Immature natural killer cell (primary cell): Measurements from ENCODE around the gene ACOX3. TPM values are rescaled to one million over a fixed set of nuclear protein-coding genes. Genes with fewer than 3 reads are reported as not detected.

Experiments
- DNase-seq, 3 donors: peaks; one replicate each; pipeline ENCODE4 v3.0.0; 2022; ENCODE audit warnings: mixed read lengths in 1 of 3
- H3K27ac Mint-ChIP-seq, 6 donors: one replicate each; pipeline ENCODE4 v1.8.0; 2020; ENCODE audit warnings: mixed read lengths in 6 of 6, mild to moderate bottlenecking in 5 of 6, inconsistent platforms in 4 of 6, moderate library complexity in 3 of 6
- H3K27me3 Mint-ChIP-seq, 3 donors: one replicate each; pipeline ENCODE4 v1.8.0; 2020 to 2021; ENCODE audit warnings: low read depth in 3 of 3, mild to moderate bottlenecking in 3 of 3, mixed read lengths in 3 of 3, moderate library complexity in 3 of 3, inconsistent platforms in 1 of 3
- H3K36me3 Mint-ChIP-seq, 3 donors: one replicate each; pipeline ENCODE4 v1.8.0; 2020; ENCODE audit warnings: mixed read lengths in 3 of 3, inconsistent platforms in 2 of 3, mild to moderate bottlenecking in 2 of 3
- H3K4me1 Mint-ChIP-seq, 2 donors: one replicate each; pipeline ENCODE4 v1.8.0; 2020; ENCODE audit warnings: inconsistent platforms in 2 of 2, mild to moderate bottlenecking in 2 of 2, mixed read lengths in 2 of 2, moderate library complexity in 1 of 2
- H3K4me3 Mint-ChIP-seq, 5 donors: one replicate each; pipeline ENCODE4 v1.8.0; 2020; ENCODE audit warnings: mild to moderate bottlenecking in 5 of 5, mixed read lengths in 5 of 5, inconsistent platforms in 3 of 5, moderate library complexity in 3 of 5
- H3K9me3 Mint-ChIP-seq, 6 donors: one replicate each; pipeline ENCODE4 v1.8.0; 2020; ENCODE audit warnings: mild to moderate bottlenecking in 6 of 6, mixed read lengths in 6 of 6, inconsistent platforms in 4 of 6, moderate library complexity in 3 of 6
- polyA plus RNA-seq, 3 donors: library from polyadenylated mRNA; unstranded; fragments of 300-500 nt; fragmentation: Illumina TruSeq; gene quantifications; one replicate each; pipeline ENCODE4 v1.2.3, GENCODE V29; 2021

The ACOX3 gene
- polyA plus RNA-seq, 3 donors from 2014 or later: 11.3 to 15.9 (median 15.8) TPM

DNA sequence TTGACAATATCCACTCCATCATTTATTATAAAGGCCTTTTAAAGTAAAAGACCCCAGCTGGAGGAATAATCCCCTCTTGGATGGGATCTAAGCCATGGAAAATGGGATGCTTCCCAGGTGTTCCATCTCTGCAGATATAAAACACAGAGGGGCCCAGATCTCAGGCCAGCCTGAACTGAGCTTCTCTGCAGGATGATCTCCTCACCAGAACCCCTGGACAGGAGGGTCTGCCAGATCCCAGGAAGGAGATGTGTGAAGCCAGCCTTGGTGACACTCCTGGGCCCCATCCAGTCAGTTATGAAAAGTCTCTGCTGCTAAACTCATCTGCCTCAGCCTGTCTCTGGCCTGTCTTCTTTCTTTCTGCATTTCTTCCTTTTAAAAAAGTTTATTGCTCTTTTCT, 114.3 kb downstream of the ACOX3 start:
- H3K27me3 Mint-ChIP-seq: peaks cover 0 to 2% (median 2%) of the 10 kb centered on the region in 3 donors
- H3K27ac Mint-ChIP-seq: no peak overlapping the region
- H3K4me3 Mint-ChIP-seq: no peak overlapping the region
- no peak for DNase-seq
- H3K9me3 Mint-ChIP-seq: peaks cover 0 to 2% (median 0%) of the 10 kb centered on the region in 6 donors
- H3K4me1 Mint-ChIP-seq: no peaks in the 10 kb centered on the region
- no peaks in the 10 kb centered on the region for H3K36me3 Mint-ChIP-seq

DNA sequence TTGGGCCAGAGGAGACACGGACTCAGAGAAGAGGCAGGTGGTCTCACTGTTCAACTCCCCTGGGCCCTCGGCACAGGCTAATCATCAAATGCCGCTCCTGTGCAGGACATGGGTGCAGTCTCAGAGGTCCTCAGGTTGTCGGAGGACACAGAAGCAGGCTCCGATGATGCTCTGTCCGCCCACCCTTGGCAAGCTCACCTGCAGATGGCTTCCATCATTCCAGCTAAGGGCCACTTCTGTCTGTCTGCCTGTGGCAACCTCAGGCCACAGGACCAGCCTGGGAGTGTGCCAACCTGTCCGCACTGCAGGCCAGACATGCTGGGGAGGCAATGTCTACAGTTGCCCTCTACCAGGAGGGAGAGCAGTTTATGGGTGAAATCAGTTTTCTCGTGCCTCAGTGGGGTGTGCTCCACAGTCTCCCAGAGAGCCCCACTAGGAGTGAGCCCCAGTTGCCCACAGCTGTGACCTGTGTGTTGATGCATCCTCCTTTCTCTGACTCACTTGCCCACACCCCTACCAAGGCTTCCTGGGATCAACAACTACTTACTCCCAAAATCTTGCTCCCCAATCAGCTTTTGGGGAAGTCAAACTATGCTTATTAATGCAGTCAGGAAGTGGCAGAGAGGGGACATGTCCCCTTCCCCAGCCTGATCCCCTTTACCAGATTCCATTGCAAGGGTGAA, 115.1 kb downstream of the ACOX3 start:
- peaks cover 0 to 2% (median 0%) of the 10 kb centered on the region in 6 donors for H3K9me3 Mint-ChIP-seq
- H3K4me1 Mint-ChIP-seq: no peaks in the 10 kb centered on the region
- no peaks in the 10 kb centered on the region for H3K36me3 Mint-ChIP-seq
- no peak overlapping the region for H3K4me3 Mint-ChIP-seq
- H3K27me3 Mint-ChIP-seq: peaks cover 0 to 2% (median 2%) of the 10 kb centered on the region in 3 donors
- no peak overlapping the region for H3K27ac Mint-ChIP-seq
- DNase-seq: no peak

DNA sequence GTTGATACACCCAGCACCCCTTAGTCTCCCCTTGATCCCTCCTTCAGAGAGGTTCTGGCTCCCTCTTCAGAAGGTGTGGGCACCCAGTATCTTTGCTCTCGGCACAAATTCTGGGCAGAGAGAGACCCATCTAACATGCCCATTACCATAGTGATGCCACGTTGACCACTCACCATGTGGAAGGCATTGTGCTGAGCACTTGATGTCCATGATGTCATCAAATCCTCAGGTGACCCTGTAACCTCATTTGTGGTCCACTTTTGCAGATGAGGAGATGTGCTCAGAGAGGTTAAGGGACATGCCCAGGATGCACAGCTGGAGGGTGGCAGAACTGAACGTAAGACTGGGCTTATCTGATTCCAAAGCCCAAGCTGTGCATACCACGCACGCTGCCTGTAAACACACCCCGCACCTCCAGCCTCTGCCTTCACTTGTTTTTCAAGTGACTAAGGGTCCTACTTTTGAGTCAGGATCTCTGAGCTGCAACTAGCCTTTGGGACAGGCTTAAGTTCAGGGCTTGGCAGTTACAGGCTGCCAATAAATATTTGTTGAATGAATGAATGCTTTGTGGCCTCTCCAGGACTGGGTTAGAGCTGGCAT, 115.8 kb downstream of the ACOX3 start:
- no peaks in the 10 kb centered on the region for H3K4me1 Mint-ChIP-seq
- H3K27me3 Mint-ChIP-seq: peaks cover 0 to 2% (median 2%) of the 10 kb centered on the region in 3 donors
- H3K4me3 Mint-ChIP-seq: no peak overlapping the region
- DNase-seq: no peak
- no peak overlapping the region for H3K27ac Mint-ChIP-seq
- peaks cover 0 to 2% (median 0%) of the 10 kb centered on the region in 6 donors for H3K9me3 Mint-ChIP-seq
- no peaks in the 10 kb centered on the region for H3K36me3 Mint-ChIP-seq

- peak overlapping the region in 1 of 6 donors; percentile 60 for H3K27ac Mint-ChIP-seq
- no peak for DNase-seq
These were observed 116.5 kb downstream of the ACOX3 start for GRCh38 chr4:8323947-8324555.

DNA sequence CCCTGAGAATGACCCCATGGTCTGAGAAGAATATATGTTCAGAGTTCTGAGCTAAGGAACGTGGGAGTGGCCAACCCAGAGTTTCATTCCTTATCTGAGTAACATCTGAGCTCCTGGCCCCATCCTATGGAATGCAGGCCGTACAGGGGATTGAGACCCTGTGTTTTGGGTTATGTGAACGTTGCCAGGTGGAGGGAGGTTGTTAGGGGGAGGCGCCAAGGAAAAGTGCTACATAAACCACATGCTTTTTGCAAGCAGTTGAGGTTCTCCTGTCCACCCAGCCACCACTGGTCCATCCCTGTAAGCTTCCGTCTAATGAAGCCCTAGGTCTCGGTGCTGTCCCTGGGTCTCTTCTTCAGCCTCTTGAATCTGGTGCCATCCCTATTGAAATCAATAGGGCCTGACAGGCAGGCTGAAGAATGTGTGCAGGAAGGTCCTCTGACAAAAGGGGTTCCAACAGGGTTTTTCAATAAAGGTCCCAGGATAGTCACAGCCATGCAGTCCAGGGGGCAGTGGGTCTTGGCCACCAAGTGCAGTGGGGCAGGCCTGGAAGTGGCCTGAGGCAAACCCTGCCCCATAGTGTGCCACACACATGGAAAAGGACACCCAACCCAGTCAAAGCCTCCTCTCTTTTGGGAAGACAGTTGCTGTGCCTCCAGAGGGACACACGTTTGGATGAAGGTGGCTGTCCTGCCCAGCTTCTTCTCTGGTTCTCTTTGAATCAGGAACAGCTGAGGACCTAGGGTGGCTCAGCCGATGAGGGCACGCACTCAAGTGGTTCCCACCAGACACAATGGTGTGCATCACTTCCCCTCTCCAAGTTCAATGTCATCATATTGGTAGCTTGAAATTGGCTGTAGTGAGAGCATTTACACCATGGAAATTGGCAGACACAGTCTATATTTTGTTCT, 117.5 kb downstream of the ACOX3 start:
- no peaks in the 10 kb centered on the region for H3K36me3 Mint-ChIP-seq

More at GRCh38 chr4:8323947-8324555, 116.5 kb downstream of the ACOX3 start:
- Mint-ChIP-seq H3K4me3 (no peak overlapping the region), H3K9me3 (peaks cover 0 to 2% (median 0%) of the 10 kb centered on the region in 6 donors), H3K27me3 (peaks cover 0 to 2% (median 2%) of the 10 kb centered on the region in 3 donors), H3K4me1 (no peaks in the 10 kb centered on the region), H3K36me3 (no peaks in the 10 kb centered on the region)

GRCh38 chr4:8321771-8322170, 118.8 kb downstream of the ACOX3 start:
- H3K36me3 Mint-ChIP-seq: no peaks in the 10 kb centered on the region
- H3K27me3 Mint-ChIP-seq: peaks cover 0 to 2% (median 0%) of the 10 kb centered on the region in 3 donors
- no peak for DNase-seq
- H3K9me3 Mint-ChIP-seq: peaks cover 0 to 2% (median 0%) of the 10 kb centered on the region in 6 donors
- H3K27ac Mint-ChIP-seq: no peak overlapping the region
- no peaks in the 10 kb centered on the region for H3K4me1 Mint-ChIP-seq
- H3K4me3 Mint-ChIP-seq: no peak overlapping the region

More for the DNA sequence above, 117.5 kb downstream of the ACOX3 start:
- DNase-seq: no peak
- Mint-ChIP-seq H3K27ac (no peak overlapping the region), H3K4me1 (no peaks in the 10 kb centered on the region), H3K9me3 (peaks cover 0 to 2% (median 0%) of the 10 kb centered on the region in 6 donors), H3K4me3 (no peak overlapping the region), H3K27me3 (peaks cover 0 to 2% (median 2%) of the 10 kb centered on the region in 3 donors)

DNA sequence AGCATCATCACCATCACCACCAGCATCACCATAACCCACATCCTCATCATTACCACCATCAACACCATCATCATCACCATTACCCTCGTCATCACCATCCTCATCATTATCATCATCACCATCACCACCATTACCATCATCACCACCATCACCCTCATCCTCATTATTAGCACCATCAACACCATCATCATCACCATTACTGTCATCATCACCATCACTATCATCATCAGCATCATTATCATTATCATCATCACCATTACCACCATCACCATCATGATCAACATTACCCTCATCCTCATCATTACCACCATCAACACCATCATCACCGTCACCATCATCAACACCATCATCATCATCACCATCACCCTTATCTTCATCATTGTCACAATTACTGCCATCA, 119.3 kb downstream of the ACOX3 start:
- Mint-ChIP-seq H3K9me3 (peaks cover 0 to 2% (median 0%) of the 10 kb centered on the region in 6 donors), H3K27me3 (peaks cover 0 to 2% (median 0%) of the 10 kb centered on the region in 3 donors), H3K36me3 (no peaks in the 10 kb centered on the region), H3K4me3 (no peak overlapping the region), H3K27ac (no peak overlapping the region), H3K4me1 (no peaks in the 10 kb centered on the region)
- DNase-seq: peak; percentile 9 to 30 (median 17)

DNA sequence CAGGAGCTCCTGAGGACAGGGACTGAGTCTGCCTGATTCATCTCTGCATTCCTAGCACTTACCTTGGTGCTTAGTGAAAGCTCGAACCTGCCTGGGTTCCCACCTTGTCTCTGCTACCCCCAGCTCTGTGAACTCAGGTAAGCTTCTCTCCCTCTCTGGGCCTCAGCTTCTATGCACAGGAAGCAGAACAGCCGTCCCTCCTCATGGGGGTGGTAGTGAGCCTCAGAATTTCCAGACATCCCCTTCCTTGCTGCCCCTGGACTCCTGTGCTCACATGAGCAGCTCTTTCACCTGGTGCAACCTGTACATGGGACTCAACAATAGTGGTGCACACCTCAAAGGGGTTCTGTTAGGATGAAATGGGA, 120.2 kb downstream of the ACOX3 start:
- no peak for DNase-seq
- Mint-ChIP-seq H3K4me3 (no peak overlapping the region), H3K9me3 (peaks cover 0 to 2% (median 0%) of the 10 kb centered on the region in 6 donors), H3K27ac (no peak overlapping the region), H3K36me3 (no peaks in the 10 kb centered on the region), H3K27me3 (peaks cover 0 to 2% (median 0%) of the 10 kb centered on the region in 3 donors), H3K4me1 (no peaks in the 10 kb centered on the region)

GRCh38 chr4:8319731-8320385, 120.7 kb downstream of the ACOX3 start:
- Mint-ChIP-seq H3K36me3 (no peaks in the 10 kb centered on the region), H3K4me3 (no peak overlapping the region), H3K27ac (no peak overlapping the region), H3K4me1 (no peaks in the 10 kb centered on the region), H3K9me3 (peaks cover 0 to 2% (median 0%) of the 10 kb centered on the region in 6 donors), H3K27me3 (peaks cover 0 to 2% (median 0%) of the 10 kb centered on the region in 3 donors)
- DNase-seq: no peak

DNA sequence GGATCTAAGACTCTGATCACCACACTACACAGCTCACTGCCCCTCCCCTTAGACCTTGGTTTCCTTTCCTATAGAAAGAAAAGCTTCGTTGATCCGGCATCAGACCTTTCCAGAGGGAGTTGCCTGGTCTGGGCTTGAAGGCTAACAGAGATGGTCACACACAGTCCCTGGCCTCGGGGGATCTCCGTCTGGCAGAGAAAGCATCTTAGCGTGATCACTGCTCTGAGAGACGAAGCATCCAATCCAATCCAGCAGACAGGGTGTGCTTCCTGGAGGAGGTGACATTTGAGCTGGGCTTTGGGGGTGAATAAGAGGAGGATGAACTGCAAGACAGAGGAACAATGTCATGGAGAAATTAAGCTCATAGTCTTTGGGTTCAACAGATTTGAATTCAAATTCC, 121.5 kb downstream of the ACOX3 start:
- Mint-ChIP-seq H3K27me3 (peaks cover 0 to 2% (median 0%) of the 10 kb centered on the region in 3 donors), H3K4me3 (no peak overlapping the region), H3K36me3 (no peaks in the 10 kb centered on the region), H3K9me3 (no peaks in the 10 kb centered on the region), H3K27ac (no peak overlapping the region), H3K4me1 (no peaks in the 10 kb centered on the region)
- DNase-seq: no peak

- DNase-seq: no peak
- no peaks in the 10 kb centered on the region for H3K36me3 Mint-ChIP-seq
- peaks cover 0 to 3% (median 2%) of the 10 kb centered on the region in 3 donors for H3K27me3 Mint-ChIP-seq
- H3K4me3 Mint-ChIP-seq: no peak overlapping the region
- H3K9me3 Mint-ChIP-seq: no peaks in the 10 kb centered on the region
- H3K27ac Mint-ChIP-seq: no peak overlapping the region
- no peaks in the 10 kb centered on the region for H3K4me1 Mint-ChIP-seq
These were observed 122.0 kb downstream of the ACOX3 start for GRCh38 chr4:8318509-8318908.

DNA sequence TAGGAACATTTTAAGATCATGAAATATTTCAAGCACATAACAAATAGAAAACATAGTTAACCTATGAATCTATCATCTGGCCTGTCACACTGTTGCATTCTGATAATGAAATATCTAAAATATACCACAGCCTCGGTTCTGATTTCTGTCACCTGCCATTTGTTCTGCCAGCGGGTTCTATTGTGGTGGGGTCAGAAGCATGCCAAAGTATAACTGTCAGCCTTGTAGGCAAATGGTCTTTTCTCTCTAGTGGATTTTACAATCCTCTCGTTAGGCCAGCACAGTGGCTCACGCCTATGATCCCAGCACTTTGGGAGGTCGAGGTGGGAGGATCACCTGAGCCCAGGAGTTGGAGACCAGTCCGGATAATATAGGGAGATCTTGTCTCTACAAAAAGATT, 123.0 kb downstream of the ACOX3 start:
- no peak overlapping the region for H3K4me3 Mint-ChIP-seq
- no peak for DNase-seq
- H3K4me1 Mint-ChIP-seq: no peaks in the 10 kb centered on the region
- no peaks in the 10 kb centered on the region for H3K36me3 Mint-ChIP-seq
- H3K27me3 Mint-ChIP-seq: peaks cover 0 to 3% (median 0%) of the 10 kb centered on the region in 3 donors
- H3K9me3 Mint-ChIP-seq: no peaks in the 10 kb centered on the region
- no peak overlapping the region for H3K27ac Mint-ChIP-seq

- Mint-ChIP-seq H3K4me3 (no peak overlapping the region), H3K27me3 (peaks cover 0 to 3% (median 0%) of the 10 kb centered on the region in 3 donors), H3K36me3 (no peaks in the 10 kb centered on the region), H3K4me1 (no peaks in the 10 kb centered on the region), H3K27ac (no peak overlapping the region), H3K9me3 (no peaks in the 10 kb centered on the region)
- DNase-seq: no peak
These were observed 123.6 kb downstream of the ACOX3 start for GRCh38 chr4:8316911-8317351.
